ENCODE measurements around the gene TSTD1.

GRCh38 chr1:161086457-161086856 is 47.7 kb upstream of the TSTD1 start:
- TF ChIP-seq CTCF (IDR thresholded peaks at IDR 0.05) (no peak), POLR2A (IDR thresholded peaks at IDR 0.05) (no peak), EP300 (IDR thresholded peaks at IDR 0.05) (no peak)

Data from ovary (tissue), 3 donors.